SK-N-MC (cell line): ENCODE measurements around the gene PALMD.

Experiments
- EZH2 ChIP-seq: fragments of 200-600 bp; sonication (generic); IDR thresholded peaks from one replicate; pipeline ENCODE4 v1.6.1; 2017; ENCODE audit warnings: antibody characterized with exemption
- POLR2AphosphoS5 ChIP-seq: IDR thresholded peaks from 2 replicates; pipeline ENCODE4 v1.6.1; 2012; ENCODE audit warnings: mild to moderate bottlenecking, low read depth, low read length, borderline replicate concordance

DNA sequence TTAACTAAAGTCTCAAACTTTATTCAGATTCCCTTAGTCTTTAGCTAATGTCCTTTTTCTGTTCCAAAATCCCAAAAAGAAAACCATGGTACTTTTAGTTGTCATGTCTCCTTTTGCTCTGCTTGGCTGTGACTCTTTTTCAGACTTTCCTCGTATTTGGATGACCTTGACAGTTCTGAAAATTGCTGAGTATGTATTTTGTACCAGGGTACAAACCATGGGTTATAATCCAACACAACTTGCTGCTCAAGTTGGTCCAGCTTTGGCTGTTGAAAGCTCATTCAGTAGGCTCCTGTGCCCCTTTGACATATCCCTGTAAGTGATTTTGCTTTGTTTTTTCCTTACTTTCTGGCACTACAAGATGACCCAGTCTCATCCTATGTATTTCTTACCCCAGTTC is 51.7 kb downstream of the PALMD start:
- TF ChIP-seq EZH2 (no peak), POLR2AphosphoS5 (no peak)
